Fibroblast of lung (primary cell): ENCODE results near the gene PFKFB3. TPM values are rescaled to one million over a fixed set of nuclear protein-coding genes. Genes with fewer than 3 reads are reported as not detected.
A peak's percentile ranks its signal among the peaks of the same experiment; 100 is the strongest.

ENCODE experiments used
- DNase-seq, 2 donors: peaks; one replicate each; pipeline versions ENCODE4 v3.0.0 to v3.0.0-alpha.2; 2010; ENCODE audit warnings: low read depth in 2 of 2
- H2AFZ ChIP-seq: 2 replicates; pipeline ENCODE4 v1.5.1; 2012; ENCODE audit warnings: low read length, control low read depth, inconsistent platforms
- H3K27ac ChIP-seq: 2 replicates; pipeline ENCODE4 v1.5.1; 2011; ENCODE audit warnings: low read length, control low read depth; ENCODE audit not compliant: insufficient read depth
- H3K27me3 ChIP-seq: 2 replicates; pipeline ENCODE4 v1.5.1; 2011; ENCODE audit warnings: mild to moderate bottlenecking, low read length; ENCODE audit not compliant: control insufficient read depth, insufficient read depth
- H3K36me3 ChIP-seq: 2 replicates; pipeline ENCODE4 v1.5.1; 2011; ENCODE audit warnings: low read length; ENCODE audit not compliant: control insufficient read depth, insufficient read depth
- H3K4me1 ChIP-seq: 2 replicates; pipeline ENCODE4 v1.5.1; 2011; ENCODE audit warnings: low read length; ENCODE audit not compliant: control insufficient read depth, insufficient read depth; ENCODE audit errors: extremely low read depth
- H3K4me2 ChIP-seq: 2 replicates; pipeline ENCODE4 v1.5.1; 2011; ENCODE audit warnings: low read length, control low read depth; ENCODE audit not compliant: insufficient read depth; ENCODE audit errors: extremely low read depth
- H3K4me3 ChIP-seq, 4 experiments: fragments of 200-600 bp in 1 of 4; sonication (generic) in 1 of 4; replicated peaks in 1 of 4; 2 replicates each; pipeline ENCODE4 v1.5.1; 2011 to 2016; ENCODE audit warnings: low read length in 4 of 4, low read depth in 3 of 4, mild to moderate bottlenecking in 3 of 4, control low read depth in 2 of 4, inconsistent platforms in 1 of 4, mixed read lengths in 1 of 4; ENCODE audit not compliant: insufficient read depth in 1 of 4; ENCODE audit errors: control extremely low read depth in 1 of 4
- H3K79me2 ChIP-seq: 2 replicates; pipeline ENCODE4 v1.5.1; 2012; ENCODE audit warnings: mild to moderate bottlenecking, low read length, inconsistent platforms; ENCODE audit not compliant: control insufficient read depth, insufficient read depth
- H3K9ac ChIP-seq: 2 replicates; pipeline ENCODE4 v1.5.1; 2011; ENCODE audit warnings: mild to moderate bottlenecking, low read length, control low read depth; ENCODE audit not compliant: insufficient read depth
- H3K9me3 ChIP-seq: 2 replicates; pipeline ENCODE4 v1.5.1; 2012; ENCODE audit warnings: low read depth, low read length; ENCODE audit not compliant: control insufficient read depth, insufficient read depth
- H4K20me1 ChIP-seq: 2 replicates; pipeline ENCODE4 v1.5.1; 2011; ENCODE audit warnings: low read length; ENCODE audit not compliant: control insufficient read depth, insufficient read depth; ENCODE audit errors: extremely low read depth
- EZH2 ChIP-seq: IDR thresholded peaks from 2 replicates; pipeline ENCODE4 v1.5.1; 2012; ENCODE audit warnings: low read length, control low read depth, mild to moderate bottlenecking; ENCODE audit errors: missing control alignments
- polyA plus RNA-seq, 2 donors: library from polyadenylated mRNA; depleted of rRNA in 1 of 2; stranded (reverse) in 1 of 2; unstranded in 1 of 2; fragments of >200 nt; gene quantifications; 2 replicates each; pipeline ENCODE4 v1.2.1, GENCODE V29; 2011 to 2012; ENCODE audit warnings: missing spikeins in 1 of 2
- total RNA-seq: library from RNA; depleted of rRNA; stranded (reverse); fragments of >200 nt; gene quantifications from 2 replicates; pipeline ENCODE4 v1.2.1, GENCODE V29; 2014
- TF ChIP-seq, protein P1 (sequence below), 2 donors: IDR thresholded peaks in 1 of 2; conservative IDR thresholded peaks in 1 of 2; 1 replicate in 1 of 2; 2 replicates in 1 of 2; pipeline ENCODE4 v1.5.1; 2011 to 2012; ENCODE audit warnings: low read length in 2 of 2, control low read depth in 1 of 2, inconsistent platforms in 1 of 2, low read depth in 1 of 2, mild to moderate bottlenecking in 1 of 2

PFKFB3 gene
- total and polyA plus RNA-seq, 2 donors (not counting 1 experiment from before 2014, with no cell fraction given) = 14.2 to 25.8 TPM

DNA sequence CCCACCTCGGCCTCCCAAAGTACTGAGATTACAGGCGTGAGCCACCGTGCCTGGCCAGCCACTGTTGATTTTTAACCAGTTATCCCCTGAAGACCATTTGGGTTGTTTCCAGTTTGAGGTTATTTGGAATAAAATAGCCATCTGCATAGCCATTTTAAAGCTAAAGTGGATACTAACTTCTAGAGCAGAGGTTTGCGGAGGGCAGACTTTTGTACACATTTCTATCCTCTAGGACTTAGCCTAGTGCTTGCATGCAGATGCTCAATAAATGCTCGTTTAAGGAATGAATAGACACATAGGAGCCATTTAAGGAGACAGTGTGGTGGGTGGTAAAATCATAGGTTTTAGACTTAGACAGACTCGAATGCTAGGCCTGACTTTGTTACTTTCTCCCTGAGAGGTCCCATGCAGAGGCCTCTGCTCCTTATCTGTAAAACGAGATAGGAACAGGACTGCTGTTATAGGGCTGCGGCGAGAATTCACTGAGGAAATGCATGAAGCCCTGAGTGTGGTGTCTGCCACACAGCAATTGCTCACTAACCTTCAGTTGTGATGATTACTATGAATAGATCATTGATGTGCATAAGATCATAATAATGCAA, 75.9 kb downstream of the PFKFB3 start:
- Histone ChIP-seq H3K4me2 (no peak overlapping the region), H3K4me3 (no peak overlapping the region), H3K79me2 (no peaks in the 10 kb centered on the region), H3K4me1 (peaks cover 11% of the 10 kb centered on the region), H3K9ac (no peak overlapping the region), H3K27me3 (no peaks in the 10 kb centered on the region), H4K20me1 (no peaks in the 10 kb centered on the region), H3K27ac (no peak overlapping the region), H3K9me3 (no peaks in the 10 kb centered on the region), H3K36me3 (no peaks in the 10 kb centered on the region), H2AFZ (no peak overlapping the region)
- TF ChIP-seq, protein P1, sequence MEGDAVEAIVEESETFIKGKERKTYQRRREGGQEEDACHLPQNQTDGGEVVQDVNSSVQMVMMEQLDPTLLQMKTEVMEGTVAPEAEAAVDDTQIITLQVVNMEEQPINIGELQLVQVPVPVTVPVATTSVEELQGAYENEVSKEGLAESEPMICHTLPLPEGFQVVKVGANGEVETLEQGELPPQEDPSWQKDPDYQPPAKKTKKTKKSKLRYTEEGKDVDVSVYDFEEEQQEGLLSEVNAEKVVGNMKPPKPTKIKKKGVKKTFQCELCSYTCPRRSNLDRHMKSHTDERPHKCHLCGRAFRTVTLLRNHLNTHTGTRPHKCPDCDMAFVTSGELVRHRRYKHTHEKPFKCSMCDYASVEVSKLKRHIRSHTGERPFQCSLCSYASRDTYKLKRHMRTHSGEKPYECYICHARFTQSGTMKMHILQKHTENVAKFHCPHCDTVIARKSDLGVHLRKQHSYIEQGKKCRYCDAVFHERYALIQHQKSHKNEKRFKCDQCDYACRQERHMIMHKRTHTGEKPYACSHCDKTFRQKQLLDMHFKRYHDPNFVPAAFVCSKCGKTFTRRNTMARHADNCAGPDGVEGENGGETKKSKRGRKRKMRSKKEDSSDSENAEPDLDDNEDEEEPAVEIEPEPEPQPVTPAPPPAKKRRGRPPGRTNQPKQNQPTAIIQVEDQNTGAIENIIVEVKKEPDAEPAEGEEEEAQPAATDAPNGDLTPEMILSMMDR (conservative IDR thresholded peaks at IDR 0.05 in 1 of 2, IDR thresholded peaks at IDR 0.05 in 1 of 2; ENCODE audit: low read depth in 1 of 2, low read length in 2 of 2) = no peak
- no peak for TF ChIP-seq EZH2
- no peak for DNase-seq

DNA sequence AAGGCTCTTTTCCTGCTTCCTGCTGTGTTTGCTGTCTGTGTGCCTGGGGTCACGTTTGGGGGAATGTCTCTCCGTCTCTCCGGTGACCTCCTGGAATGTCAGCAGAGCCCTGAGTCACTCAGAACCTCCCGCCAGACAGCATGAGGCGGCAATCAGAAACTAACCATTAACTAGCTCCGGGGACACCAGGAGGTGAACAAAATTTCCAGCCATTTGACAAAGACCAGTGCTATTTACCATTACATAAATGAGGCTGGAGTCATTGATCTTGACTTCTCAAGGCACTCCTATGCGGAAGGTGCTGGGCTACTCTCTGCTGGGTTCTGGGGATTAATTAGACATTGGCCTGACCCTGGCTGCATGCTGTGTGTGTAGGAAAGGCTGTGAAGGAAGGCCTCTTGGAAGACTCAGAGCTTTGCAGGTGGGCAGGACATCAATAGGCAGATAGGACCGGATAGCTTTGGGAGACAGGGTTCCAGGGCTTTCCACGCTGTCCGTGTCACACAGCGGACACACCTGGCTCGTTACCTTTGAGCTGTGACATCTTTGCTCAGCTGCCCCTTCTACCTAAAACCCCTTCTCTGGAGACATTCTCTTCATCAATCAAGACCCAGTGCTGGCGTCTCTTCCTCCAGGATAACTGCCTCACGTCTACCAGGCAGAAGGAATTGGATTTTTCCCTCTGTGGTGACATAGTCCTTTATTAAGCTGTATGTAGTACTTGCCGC, 77.0 kb downstream of the PFKFB3 start:
- DNase-seq = peak; percentile 13 to 75
- no peak for TF ChIP-seq EZH2
- TF ChIP-seq, protein P1 (conservative IDR thresholded peaks at IDR 0.05 in 1 of 2, IDR thresholded peaks at IDR 0.05 in 1 of 2; ENCODE audit: low read depth in 1 of 2, low read length in 2 of 2) = no peak
- Histone ChIP-seq H3K9me3 (no peaks in the 10 kb centered on the region), H3K4me1 (peaks cover 11% of the 10 kb centered on the region), H3K79me2 (no peaks in the 10 kb centered on the region), H3K4me3 (no peak overlapping the region), H3K9ac (peak overlapping the region; percentile 1), H4K20me1 (no peaks in the 10 kb centered on the region), H2AFZ (peak overlapping the region; percentile 67), H3K4me2 (no peak overlapping the region), H3K36me3 (no peaks in the 10 kb centered on the region), H3K27ac (no peak overlapping the region), H3K27me3 (no peaks in the 10 kb centered on the region)

DNA sequence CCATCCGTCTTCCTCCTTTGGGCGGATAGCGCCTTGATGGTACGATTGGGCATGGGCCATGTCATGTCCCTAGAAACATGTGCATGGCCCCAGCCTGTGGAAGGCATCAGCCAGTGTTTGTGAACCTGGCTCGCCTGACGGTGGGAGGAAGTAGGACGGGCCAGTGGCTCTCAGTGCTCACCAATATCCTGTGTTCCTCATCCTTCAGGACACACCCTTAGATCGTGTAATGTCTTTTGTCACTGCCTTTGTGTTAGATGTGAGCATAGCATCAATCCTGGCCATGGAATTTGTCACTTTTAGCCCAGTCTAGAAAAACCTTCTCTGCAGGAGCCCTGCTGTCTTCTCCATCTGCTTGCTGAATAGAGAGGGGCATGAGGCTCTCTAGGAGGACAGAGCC, 77.6 kb downstream of the PFKFB3 start:
- H3K4me1 ChIP-seq = peaks cover 11% of the 10 kb centered on the region
- no peak overlapping the region for H3K4me2 ChIP-seq
- H3K9me3 ChIP-seq = no peaks in the 10 kb centered on the region
- H3K27me3 ChIP-seq = no peaks in the 10 kb centered on the region
- H3K79me2 ChIP-seq = no peaks in the 10 kb centered on the region
- no peaks in the 10 kb centered on the region for H4K20me1 ChIP-seq
- H2AFZ ChIP-seq = no peak overlapping the region
- H3K27ac ChIP-seq = no peak overlapping the region
- no peak for DNase-seq
- no peak overlapping the region for H3K4me3 ChIP-seq
- H3K36me3 ChIP-seq = no peaks in the 10 kb centered on the region
- TF ChIP-seq EZH2 = no peak
- TF ChIP-seq, protein P1 (conservative IDR thresholded peaks at IDR 0.05 in 1 of 2, IDR thresholded peaks at IDR 0.05 in 1 of 2; ENCODE audit: low read depth in 1 of 2, low read length in 2 of 2) = no peak
- H3K9ac ChIP-seq = no peak overlapping the region
